HepG2 (cell line): Measurements from ENCODE around the gene MGMT. TPM values are rescaled to one million over a fixed set of nuclear protein-coding genes. Genes with fewer than 3 reads are reported as not detected.

ENCODE experiments used
- CEBPB ChIP-seq: IDR thresholded peaks from 2 replicates; pipeline ENCODE4 v1.6.1; 2011; ENCODE audit warnings: low read depth, low read length, improper control_type of control experiment, borderline replicate concordance
- CEBPG ChIP-seq: IDR thresholded peaks from 2 replicates; pipeline ENCODE4 v1.6.1; 2016
- EEA1 ChIP-seq: sonication (generic); formaldehyde crosslinking; IDR thresholded peaks from 2 replicates; pipeline ENCODE4 v1.5.1; 2020; ENCODE audit warnings: mild to moderate bottlenecking, missing genetic modification reagents, borderline replicate concordance
- FOXC1 ChIP-seq: sonication (generic); formaldehyde crosslinking; IDR thresholded peaks from 2 replicates; pipeline ENCODE4 v1.8.0; 2022; ENCODE audit warnings: mild to moderate bottlenecking, missing genetic modification reagents, borderline replicate concordance
- HOXA3 ChIP-seq: sonication (generic); formaldehyde crosslinking; IDR thresholded peaks from 2 replicates; pipeline ENCODE4 v1.5.0; 2020; ENCODE audit warnings: missing genetic modification reagents
- PBX3 ChIP-seq: sonication (generic); formaldehyde crosslinking; IDR thresholded peaks from 2 replicates; pipeline ENCODE4 v1.8.1; 2023; ENCODE audit warnings: missing genetic modification reagents, inconsistent platforms, borderline replicate concordance
- RFXAP ChIP-seq: sonication (generic); formaldehyde crosslinking; IDR thresholded peaks from 2 replicates; pipeline ENCODE4 v1.4.0; 2020; ENCODE audit warnings: missing genetic modification reagents, borderline replicate concordance
- SALL2 ChIP-seq: sonication (generic); formaldehyde crosslinking; IDR thresholded peaks from 2 replicates; pipeline ENCODE4 v1.8.1; 2023; ENCODE audit warnings: mild to moderate bottlenecking, missing genetic modification reagents, inconsistent platforms
- ZBTB21 ChIP-seq: sonication (generic); formaldehyde crosslinking; IDR thresholded peaks from 2 replicates; pipeline ENCODE4 v1.4.0; 2020; ENCODE audit warnings: missing genetic modification reagents
- ZNF142 ChIP-seq: sonication (generic); formaldehyde crosslinking; IDR thresholded peaks from 2 replicates; pipeline ENCODE4 v1.4.0; 2020; ENCODE audit warnings: missing genetic modification reagents
- ZNF646 ChIP-seq: sonication (generic); formaldehyde crosslinking; IDR thresholded peaks from 2 replicates; pipeline ENCODE4 v1.9.0; 2021; ENCODE audit warnings: mild to moderate bottlenecking, missing genetic modification reagents
- ZSCAN21 ChIP-seq: sonication (generic); formaldehyde crosslinking; IDR thresholded peaks from 2 replicates; pipeline ENCODE4 v1.8.0; 2022; ENCODE audit warnings: mild to moderate bottlenecking, missing genetic modification reagents, moderate library complexity, borderline replicate concordance
- ZUFSP ChIP-seq: sonication (generic); formaldehyde crosslinking; IDR thresholded peaks from 2 replicates; pipeline ENCODE4 v1.9.0; 2021; ENCODE audit warnings: missing genetic modification reagents, mild to moderate bottlenecking, borderline replicate concordance
- polyA plus RNA-seq, 8 experiments: library from polyadenylated mRNA; depleted of rRNA in 3 of 8; stranded (reverse) in 7 of 8; unstranded in 1 of 8; fragments of >200 nt; fragmentation: Illumina TruSeq in 4 of 8; extraction: Trizol in 4 of 8; gene quantifications; 2 replicates each; pipeline versions ENCODE4 v1.2.1 to v1.2.3, GENCODE V29; 2011 to 2016; ENCODE audit warnings: low read depth in 4 of 8, missing spikeins in 1 of 8, mixed read lengths in 1 of 8; ENCODE audit not compliant: insufficient read depth in 1 of 8
- total RNA-seq, 5 experiments: library from RNA; depleted of rRNA; stranded (reverse); fragments of >200 nt; fragmentation: Illumina TruSeq; extraction: Trizol; gene quantifications; 2 replicates each; pipeline ENCODE4 v1.2.3, GENCODE V29; 2016; ENCODE audit warnings: low read depth in 1 of 5

The MGMT gene
- total and polyA plus RNA-seq, 2 of the 13 experiments (the other 11 are each of a cell fraction or from before 2014, with no cell fraction given) = 12.0 to 19.5 TPM

GRCh38 chr10:129459762-129460539, 7.1 kb upstream of the MGMT start (continued):
- TF ChIP-seq ZNF646 (CRISPR knock-in tag) = no peak
- no peak for TF ChIP-seq ZUFSP (CRISPR knock-in tag)
- TF ChIP-seq CEBPG (CRISPR knock-in tag) = peak; percentile 65; the same call in 1 of the 2 replicates
- no peak for TF ChIP-seq EEA1
- TF ChIP-seq RFXAP (CRISPR knock-in tag) = no peak
- TF ChIP-seq PBX3 (CRISPR knock-in tag) = no peak
- TF ChIP-seq ZBTB21 (CRISPR knock-in tag) = peak; percentile 43; the same call in 1 of the 2 replicates
- peak; percentile 20; the same call in 1 of the 2 replicates for TF ChIP-seq HOXA3 (CRISPR knock-in tag)
- TF ChIP-seq ZNF142 (CRISPR knock-in tag) = no peak
- no peak for TF ChIP-seq ZSCAN21 (CRISPR knock-in tag)
- TF ChIP-seq FOXC1 (CRISPR knock-in tag) = no peak
- TF ChIP-seq CEBPB = peak; percentile 91
- TF ChIP-seq SALL2 (CRISPR knock-in tag) = no peak
